Activated CD4-positive, alpha-beta T cell treated with anti-CD3 and anti-CD28 coated beads for 4 hours (primary cell): ENCODE results near the gene LRRC17.
"Not testable (repeated sequence)": the region's sequence is repeated elsewhere in the genome, so short reads cannot be mapped to it uniquely, and the experiment has no call there.

Source experiments
- DNase-seq, 2 donors: peaks; one replicate each; pipeline ENCODE4 v3.0.0-alpha.2; 2020

LRRC17 gene

GRCh38 chr7:102943423-102944169 lies 30.8 kb downstream of the LRRC17 start:
- DNase-seq: no peak

DNA sequence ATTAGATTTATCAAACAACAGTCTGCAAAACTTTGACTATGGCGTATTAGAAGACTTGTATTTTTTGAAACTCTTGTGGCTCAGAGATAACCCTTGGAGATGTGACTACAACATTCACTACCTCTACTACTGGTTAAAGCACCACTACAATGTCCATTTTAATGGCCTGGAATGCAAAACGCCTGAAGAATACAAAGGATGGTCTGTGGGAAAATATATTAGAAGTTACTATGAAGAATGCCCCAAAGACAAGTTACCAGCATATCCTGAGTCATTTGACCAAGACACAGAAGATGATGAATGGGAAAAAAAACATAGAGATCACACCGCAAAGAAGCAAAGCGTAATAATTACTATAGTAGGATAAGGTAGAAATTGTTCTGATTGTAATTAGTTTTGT lies 31.4 kb downstream of the LRRC17 start:
- no peak for DNase-seq

- no peak for DNase-seq
Observed at GRCh38 chr7:102951839-102952238, 39.0 kb downstream of the LRRC17 start.

DNA sequence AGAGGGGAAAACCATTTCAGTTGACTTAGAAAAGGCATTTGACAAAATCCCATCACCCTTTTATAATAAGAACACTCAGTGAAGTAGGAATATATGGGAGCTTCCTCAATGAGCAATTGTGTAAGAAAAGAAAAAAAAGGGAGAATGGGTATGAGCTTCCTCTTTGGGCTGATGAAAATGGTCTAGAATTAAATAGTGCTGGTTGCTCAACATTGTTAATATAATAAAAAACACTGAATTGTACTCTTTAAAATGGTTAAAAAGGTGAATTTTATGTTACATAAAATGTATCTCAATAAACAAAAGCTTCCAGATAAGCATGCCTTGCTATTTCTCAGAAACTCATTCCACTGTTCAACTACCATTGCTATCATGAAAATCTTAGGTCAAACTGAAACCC lies 40.6 kb downstream of the LRRC17 start:
- DNase-seq: no peak

- DNase-seq: not testable (repeated sequence)
Observed at GRCh38 chr7:102954359-102954758, 41.6 kb downstream of the LRRC17 start.

DNA sequence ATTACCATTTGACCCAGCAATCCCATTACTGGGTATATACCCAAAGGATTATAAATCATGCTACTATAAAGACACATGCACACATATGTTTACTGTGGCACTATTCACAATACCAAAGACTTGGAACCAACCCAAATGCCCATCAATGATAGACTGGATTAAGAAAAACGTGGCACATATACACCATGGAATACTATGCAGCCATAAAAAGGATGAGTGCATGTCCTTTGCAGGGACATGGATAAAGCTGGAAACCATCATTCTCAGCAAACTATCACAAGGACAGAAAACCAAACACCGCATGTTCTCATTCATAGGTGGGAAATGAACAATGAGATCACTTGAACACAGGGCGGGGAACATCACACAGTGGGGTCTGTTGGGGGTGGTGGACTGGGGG lies 45.2 kb downstream of the LRRC17 start:
- DNase-seq: not testable (repeated sequence)

GRCh38 chr7:102961993-102962392 lies 49.2 kb downstream of the LRRC17 start:
- DNase-seq: not testable (repeated sequence)

GRCh38 chr7:102966465-102966864 lies 53.7 kb downstream of the LRRC17 start:
- DNase-seq: no peak

- no peak for DNase-seq
Observed at GRCh38 chr7:102967798-102968197, 55.0 kb downstream of the LRRC17 start.

- DNase-seq: no peak
Observed at GRCh38 chr7:102973096-102973802, 60.4 kb downstream of the LRRC17 start.

DNA sequence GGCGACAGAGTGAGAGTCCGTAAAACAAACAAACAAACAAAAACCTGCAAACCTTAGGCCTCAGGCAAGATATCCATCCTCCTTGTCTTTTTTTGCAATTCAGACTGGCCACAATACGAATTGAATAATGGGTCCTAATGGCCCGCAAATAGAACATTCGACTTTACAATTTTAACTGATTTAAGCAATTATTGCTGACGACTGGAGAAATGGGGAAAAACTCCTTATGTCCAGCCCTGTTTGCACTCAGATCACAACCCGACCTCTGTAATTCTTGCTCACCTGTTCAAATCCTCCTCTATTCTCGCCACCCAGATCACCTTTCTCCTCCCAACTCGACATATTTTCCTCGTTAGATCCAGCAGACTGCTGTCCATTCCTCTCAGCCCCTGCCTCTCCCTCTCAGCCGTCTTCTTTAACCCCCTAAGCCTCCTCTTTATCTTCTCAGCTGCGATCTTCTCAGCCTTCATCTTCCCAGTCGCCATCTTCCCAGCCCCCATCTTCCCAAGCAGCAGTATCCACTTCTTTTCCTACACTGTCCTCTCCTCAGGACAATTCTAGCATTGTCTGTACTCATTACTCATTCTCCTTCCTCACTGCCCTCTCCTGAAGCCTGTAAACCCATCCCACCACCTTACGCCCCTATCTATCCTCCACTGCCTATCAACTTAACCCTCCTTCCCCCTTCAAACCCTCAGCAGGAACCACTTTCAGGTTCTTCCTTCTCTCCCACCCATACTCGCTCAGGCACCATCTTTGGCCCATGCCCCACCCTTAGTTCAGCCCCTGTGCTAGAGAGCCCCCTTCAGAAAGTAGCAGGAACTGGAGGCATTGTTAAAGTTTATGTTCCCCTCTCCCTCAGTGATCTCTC lies 61.8 kb downstream of the LRRC17 start:
- no peak for DNase-seq

GRCh38 chr7:102975854-102976253 lies 63.1 kb downstream of the LRRC17 start:
- DNase-seq: no peak

- DNase-seq: no peak
Observed at GRCh38 chr7:102976493-102976892, 63.7 kb downstream of the LRRC17 start.

GRCh38 chr7:102977586-102977985 lies 64.8 kb downstream of the LRRC17 start:
- DNase-seq: not testable (repeated sequence)

DNA sequence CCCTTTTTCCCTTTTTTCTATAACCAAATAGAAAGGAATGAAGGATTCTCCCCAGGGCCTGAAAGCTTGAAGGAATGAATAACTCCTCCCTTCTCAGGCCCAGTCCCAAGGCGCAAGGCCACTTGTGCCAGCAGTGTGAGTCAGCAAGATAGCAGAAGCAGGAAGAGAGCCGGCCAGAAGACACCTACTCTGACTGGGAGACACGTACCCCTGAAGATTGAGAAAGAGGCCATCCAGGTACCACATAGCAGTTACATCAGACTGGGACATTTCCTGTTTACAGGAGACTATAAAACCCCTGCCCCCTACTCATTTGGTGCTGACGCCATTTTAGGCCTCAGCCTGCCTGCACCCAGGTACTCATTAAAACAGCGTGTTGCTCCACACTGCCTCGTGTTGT lies 65.5 kb downstream of the LRRC17 start:
- DNase-seq: no peak

- no peak for DNase-seq
Observed at GRCh38 chr7:102979670-102980069, 66.9 kb downstream of the LRRC17 start.

DNA sequence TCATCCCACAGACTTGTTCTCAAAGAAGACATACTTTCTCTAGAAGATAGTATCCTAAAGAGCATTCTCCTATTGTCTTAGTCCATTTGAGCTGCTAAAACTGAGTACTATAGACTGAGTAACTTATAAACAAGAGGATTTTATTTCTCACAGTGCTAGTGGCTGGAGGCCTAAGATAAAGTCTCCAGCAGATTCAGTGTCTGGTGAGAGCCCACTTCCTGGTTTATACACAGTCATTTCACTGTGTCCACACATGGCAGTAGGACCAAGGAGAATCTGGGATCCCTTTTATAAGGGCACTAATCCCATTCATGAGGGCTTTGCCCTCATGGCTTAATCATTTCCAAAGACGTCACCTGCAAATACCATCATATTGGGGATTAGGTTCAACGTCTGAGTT lies 68.7 kb downstream of the LRRC17 start:
- no peak for DNase-seq

DNA sequence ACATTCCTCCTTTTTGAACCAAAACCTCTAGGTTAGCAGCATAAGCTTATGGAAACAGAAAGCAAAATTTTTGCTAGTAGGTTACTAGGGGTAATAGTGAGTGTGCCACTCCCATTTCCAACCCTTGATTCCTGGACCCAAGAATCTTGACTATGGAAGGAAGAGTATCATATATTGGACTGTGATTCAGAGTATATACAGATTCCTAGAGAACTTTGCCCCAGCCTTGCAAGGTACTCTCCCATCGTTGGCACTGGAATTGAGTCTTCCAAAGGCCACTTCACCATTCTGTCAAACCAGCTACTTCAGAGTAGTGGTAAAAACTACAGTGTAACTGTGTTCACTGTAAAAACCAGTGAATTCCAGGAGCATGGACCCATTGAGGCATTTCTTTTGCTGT lies 69.4 kb downstream of the LRRC17 start:
- no peak for DNase-seq

- DNase-seq: no peak
Observed at GRCh38 chr7:102983602-102984001, 70.8 kb downstream of the LRRC17 start.

DNA sequence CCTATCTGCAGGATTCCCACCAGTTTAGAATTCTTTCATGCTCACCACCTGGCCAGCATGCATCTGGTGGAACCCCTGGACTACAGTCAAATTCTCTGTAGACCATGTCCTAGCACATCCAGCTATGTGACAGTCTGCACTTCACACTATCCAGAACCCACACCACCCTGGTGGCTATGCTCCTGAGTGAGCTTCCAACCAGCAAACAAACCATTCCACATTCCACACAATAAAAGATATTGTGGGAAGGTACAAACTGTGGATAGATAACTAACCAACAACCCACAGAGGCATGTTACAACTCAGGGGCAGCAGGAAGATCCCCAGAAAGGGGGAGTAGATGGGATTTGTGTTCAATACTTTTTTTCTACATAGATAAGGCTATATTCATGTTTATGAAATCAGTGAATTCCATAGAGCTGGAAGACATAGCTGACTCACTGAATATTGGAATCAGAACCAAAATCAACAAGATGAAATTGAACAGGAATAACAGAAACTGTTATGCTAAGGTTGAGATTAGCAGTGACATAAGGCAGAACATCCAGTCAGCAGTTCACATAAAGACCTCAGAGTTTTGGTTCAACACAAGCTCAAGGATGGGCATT lies 72.5 kb downstream of the LRRC17 start:
- DNase-seq: no peak

DNA sequence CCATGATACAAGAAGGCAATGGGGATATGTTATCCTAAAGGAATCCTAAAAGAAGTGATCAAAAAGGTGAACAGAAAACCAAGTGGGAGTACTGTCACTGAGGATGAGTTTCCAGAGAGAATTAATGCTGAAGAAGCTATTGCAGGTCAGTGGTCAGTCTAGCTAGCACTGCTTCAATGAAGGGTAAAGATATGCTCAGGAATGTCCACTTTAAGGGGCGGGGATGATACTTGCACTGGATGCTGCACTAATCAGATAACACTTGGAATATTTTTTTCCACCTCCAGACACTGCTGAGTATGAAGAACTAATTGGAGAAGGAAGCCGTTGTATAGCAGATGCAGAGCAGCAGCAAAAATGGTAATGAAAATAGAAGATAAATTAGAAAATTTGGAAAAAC lies 75.3 kb downstream of the LRRC17 start:
- DNase-seq: no peak

GRCh38 chr7:102988631-102989560 lies 76.1 kb downstream of the LRRC17 start:
- DNase-seq: no peak
